Measurements from ENCODE around the gene NR2C2.

NR2C2 gene

GRCh38 chr3:15032650-15033049, 85.3 kb downstream of the NR2C2 start:
- DNase-seq, result no peak

DNA sequence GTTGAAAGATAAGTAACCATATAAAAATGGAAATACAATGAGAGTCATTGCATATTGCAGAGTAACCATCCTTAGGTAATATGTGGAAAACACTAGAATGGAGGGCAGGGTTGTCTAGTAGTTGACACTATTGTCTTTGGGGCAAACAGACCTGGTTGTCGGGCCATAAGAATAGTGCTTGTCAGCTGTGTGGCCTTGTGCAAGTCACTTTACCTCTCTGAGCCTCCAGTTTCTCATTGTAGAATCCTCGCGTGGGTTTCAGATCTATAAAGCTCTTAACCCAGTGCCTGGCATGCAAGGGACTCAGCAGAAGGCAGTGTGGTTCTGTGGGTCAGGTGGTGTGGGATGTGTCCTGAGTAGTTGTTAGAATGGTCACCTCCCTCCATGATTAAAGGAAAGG, 85.7 kb downstream of the NR2C2 start:
- no peak for DNase-seq

- no peak for DNase-seq
Observed at GRCh38 chr3:15038306-15038705, 90.9 kb downstream of the NR2C2 start.

DNA sequence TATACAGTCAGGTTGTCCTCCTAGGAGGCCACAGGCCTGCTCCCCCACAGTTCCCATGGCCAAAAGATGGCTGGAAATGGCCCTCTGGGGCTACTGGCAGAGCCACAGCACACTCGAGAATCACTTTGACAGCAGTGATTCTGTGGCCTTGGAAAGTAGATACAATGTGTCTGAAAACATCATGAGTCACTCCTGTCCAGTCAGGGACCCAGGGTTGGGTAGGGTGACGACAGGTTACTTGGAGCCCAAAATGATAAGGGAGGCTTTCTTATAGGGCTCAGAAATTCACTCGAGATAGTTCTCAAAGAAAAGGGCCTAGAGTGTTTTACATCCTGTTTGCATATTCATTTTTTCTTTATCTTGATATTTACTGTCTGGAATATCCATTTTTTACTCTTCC, 93.5 kb downstream of the NR2C2 start:
- DNase-seq, result no peak

DNA sequence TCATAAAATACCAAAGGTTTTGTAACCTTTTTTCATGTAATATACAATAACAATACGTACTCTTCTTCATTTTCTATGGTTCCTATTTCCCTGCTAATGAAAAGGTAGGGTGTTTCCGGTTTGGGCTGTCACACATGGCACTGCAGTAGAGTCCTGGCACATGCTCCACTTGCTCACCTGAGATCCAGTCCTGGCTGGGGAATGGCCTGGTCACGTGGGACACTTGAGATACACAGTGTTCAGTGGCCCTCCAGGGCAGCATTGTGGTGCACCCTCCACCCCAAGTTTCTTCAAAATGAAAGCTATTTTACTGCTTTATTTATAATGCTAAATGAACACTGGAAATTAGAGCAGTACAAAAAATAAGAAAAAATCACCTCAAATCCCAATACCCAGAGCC, 94.6 kb downstream of the NR2C2 start:
- DNase-seq, result no peak

GRCh38 chr3:15042936-15043335, 95.6 kb downstream of the NR2C2 start:
- DNase-seq, result no peak

GRCh38 chr3:15043408-15044171, 96.2 kb downstream of the NR2C2 start:
- no peak for DNase-seq

DNA sequence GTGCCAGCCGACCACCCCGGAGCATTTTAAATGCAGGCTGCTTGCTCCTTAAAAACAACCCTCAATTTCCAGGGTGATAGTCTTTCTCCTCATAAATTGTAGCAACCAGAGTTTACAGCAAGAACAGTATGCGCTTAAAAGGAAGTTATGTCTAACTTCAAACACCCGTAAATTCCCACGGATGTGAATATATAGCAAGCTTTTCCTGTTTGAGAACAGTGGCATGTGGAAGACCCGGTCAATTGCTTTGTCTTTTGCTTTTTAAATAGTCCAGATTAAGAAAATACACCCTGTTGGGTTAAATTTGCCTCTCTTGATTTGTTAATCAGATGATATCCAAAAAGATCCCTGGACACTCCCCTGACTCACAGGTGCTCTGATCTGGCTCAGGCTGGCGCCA, 96.9 kb downstream of the NR2C2 start:
- DNase-seq, result no peak

DNA sequence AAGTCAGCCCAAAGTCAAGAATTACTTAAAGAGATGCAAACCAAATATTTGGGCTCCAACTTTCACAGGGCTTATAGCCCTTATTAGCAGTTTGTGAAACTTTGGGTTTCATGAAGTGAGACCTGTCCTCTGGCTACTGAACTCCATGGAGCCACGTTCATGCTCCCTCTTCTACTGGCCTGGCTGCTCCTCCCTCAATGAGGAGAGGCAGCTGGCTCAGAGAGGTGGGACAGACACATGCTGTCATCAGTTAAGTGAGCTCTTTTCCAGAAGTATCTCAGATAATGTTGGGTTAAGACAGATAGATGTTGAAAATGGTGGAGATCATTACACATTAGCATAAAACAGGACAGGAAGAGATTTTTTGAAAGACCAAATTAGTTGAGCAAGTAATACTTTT, 98.3 kb downstream of the NR2C2 start:
- no peak for DNase-seq

- DNase-seq, result no peak
Observed at GRCh38 chr3:15049584-15049983, 102.2 kb downstream of the NR2C2 start.

DNA sequence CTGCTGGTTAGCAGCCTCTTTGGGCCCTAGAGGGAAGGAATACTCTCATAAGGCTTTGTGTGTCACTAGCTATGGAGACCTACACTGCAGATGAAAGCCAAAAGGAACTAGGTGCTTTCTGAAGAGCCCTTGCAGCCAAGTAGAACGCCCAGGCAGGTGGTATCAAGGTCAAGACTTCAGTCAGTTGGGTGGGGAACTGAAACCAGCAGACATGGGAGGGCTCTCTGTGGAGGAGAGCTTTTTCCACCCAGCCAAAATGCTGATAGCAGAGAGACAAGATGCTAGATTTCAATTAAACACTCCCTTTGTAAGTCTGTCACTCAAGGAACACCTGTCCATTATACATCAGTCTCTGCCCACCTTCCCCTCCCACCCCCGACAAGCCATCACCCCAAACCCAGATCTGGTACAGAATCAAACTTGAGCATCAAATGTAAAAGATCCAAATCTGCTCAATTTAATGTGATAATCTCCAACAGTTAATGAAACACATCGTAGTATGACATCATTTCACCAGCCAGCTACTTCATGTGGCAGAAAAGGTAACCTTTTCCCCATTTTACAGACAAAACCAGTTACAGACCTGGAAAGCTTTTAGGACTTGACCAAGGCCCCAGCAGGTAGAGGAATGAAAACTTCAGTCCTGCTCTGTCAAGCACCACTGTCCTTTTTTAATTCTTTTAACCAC, 103.2 kb downstream of the NR2C2 start:
- DNase-seq, result peak in 1 of 2 donors; percentile 46

- peak in 1 of 2 donors; percentile 45 for DNase-seq
Observed at GRCh38 chr3:15051531-15051930, 104.1 kb downstream of the NR2C2 start.

- no peak for DNase-seq
Observed at GRCh38 chr3:15052335-15053242, 105.2 kb downstream of the NR2C2 start.

GRCh38 chr3:15053541-15053940, 106.2 kb downstream of the NR2C2 start:
- no peak for DNase-seq

GRCh38 chr3:15055019-15055557, 107.7 kb downstream of the NR2C2 start:
- peak; percentile 17 to 49 for DNase-seq

GRCh38 chr3:15056676-15057404, 109.5 kb downstream of the NR2C2 start:
- no peak for DNase-seq

DNA sequence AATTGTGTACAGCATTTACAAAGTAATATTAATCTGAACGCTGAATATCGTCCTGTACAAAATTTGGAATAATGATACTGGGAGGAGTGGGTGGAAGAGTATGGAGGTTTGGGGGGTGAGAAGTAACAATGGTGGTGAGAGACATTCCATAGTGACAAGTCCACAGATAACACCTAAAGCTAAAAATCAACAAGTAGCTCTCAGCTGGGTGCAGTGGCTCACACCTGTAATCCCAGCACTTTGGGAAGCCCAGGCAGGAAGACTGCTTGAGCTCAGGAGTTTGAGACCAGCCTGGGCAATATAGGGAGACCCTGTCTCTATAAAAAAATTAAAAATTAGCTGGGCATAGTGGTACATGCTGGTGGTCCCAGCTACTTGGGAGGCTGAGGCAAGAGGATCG, 112.6 kb downstream of the NR2C2 start:
- no peak for DNase-seq

GRCh38 chr3:15063238-15063637, 115.9 kb downstream of the NR2C2 start:
- DNase-seq, result no peak

GRCh38 chr3:15063656-15064286, 116.4 kb downstream of the NR2C2 start:
- no peak for DNase-seq

GRCh38 chr3:15064299-15064834, 117.0 kb downstream of the NR2C2 start:
- DNase-seq, result no peak

GRCh38 chr3:15064835-15065549, 117.6 kb downstream of the NR2C2 start, which contains the start of gene MRPS25:
Gene MRPS25 (minus strand): TSS chr3:15065315. CDS start chr3:15065194, 121 bp downstream.
- peak; percentile 88 to 91 for DNase-seq
